Left ventricle myocardium inferior (tissue), 1 donor: ENCODE results near the gene OR52B2. TPM values are rescaled to one million over a fixed set of nuclear protein-coding genes. Genes with fewer than 3 reads are reported as not detected.

ENCODE experiments used
- DNase-seq: peaks from one replicate; pipeline ENCODE4 v3.0.0-alpha.2; 2020
- H3K27ac ChIP-seq: fragments of 200-600 bp; replicated peaks from 2 replicates; pipeline ENCODE4 v1.8.0; 2021
- H3K27me3 ChIP-seq: fragments of 200-600 bp; 2 replicates; pipeline ENCODE4 v1.8.0; 2021; ENCODE audit warnings: low read depth
- H3K36me3 ChIP-seq: fragments of 200-600 bp; 2 replicates; pipeline ENCODE4 v1.8.0; 2021
- H3K4me1 ChIP-seq: fragments of 200-600 bp; 2 replicates; pipeline ENCODE4 v1.8.0; 2021
- H3K4me3 ChIP-seq: fragments of 200-600 bp; 2 replicates; pipeline ENCODE4 v1.8.0; 2021; ENCODE audit warnings: mild to moderate bottlenecking, moderate library complexity
- H3K9me3 ChIP-seq: fragments of 200-600 bp; replicated peaks from 2 replicates; pipeline ENCODE4 v1.8.0; 2021
- intact Hi-C: fragments of 100-400 bp; cut with micrococcal nuclease; formaldehyde crosslinking; loops from one replicate; pipeline ENCODE4 v1.11.0; 2022
- total RNA-seq: library from RNA; stranded (reverse); fragmentation: NEBNext Ultra II Directional; extraction: Animal tissue kit (Norgen Biotek cat#: 25700); gene quantifications from one replicate; pipeline ENCODE4 v1.2.1, GENCODE V29; 2021
- TF ChIP-seq, protein P1 (sequence below): fragments of 200-600 bp; IDR thresholded peaks from 2 replicates; pipeline ENCODE4 v1.8.0; 2021; ENCODE audit warnings: antibody characterized with exemption, mild to moderate bottlenecking, borderline replicate concordance
- donor health status: DM: no; HTN: yes; CAD: no; lungs with severe emphysema.

Gene OR52B2
- total RNA-seq, 1 donor from 2014 or later: not detected

DNA sequence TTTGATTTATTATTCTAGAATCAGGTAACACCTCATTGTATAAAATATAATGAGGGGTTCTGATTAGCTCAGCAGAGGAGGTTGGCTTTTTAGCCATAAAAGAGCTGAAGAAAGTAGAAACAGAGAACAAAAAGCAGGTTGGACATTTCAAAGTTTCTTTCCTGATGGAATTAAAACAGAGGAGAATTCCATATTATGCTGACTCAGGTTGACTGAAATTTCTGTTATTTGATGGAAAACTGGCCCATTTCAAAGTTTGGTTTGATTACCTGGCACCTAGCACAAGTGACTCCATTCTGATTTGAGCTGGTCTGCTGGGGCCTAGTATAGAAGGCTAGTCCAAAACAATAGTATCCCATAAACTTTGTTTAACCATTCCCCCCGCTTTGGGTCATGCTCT, 37.7 kb downstream of the OR52B2 start:
- Histone ChIP-seq H3K9me3 (no peaks in the 10 kb centered on the region), H3K27me3 (no peaks in the 10 kb centered on the region), H3K36me3 (no peaks in the 10 kb centered on the region), H3K4me1 (no peaks in the 10 kb centered on the region), H3K27ac (no peak overlapping the region), H3K4me3 (no peak overlapping the region)
- intact Hi-C loops: no loop called here
- no peak for DNase-seq
- TF ChIP-seq, protein P1, sequence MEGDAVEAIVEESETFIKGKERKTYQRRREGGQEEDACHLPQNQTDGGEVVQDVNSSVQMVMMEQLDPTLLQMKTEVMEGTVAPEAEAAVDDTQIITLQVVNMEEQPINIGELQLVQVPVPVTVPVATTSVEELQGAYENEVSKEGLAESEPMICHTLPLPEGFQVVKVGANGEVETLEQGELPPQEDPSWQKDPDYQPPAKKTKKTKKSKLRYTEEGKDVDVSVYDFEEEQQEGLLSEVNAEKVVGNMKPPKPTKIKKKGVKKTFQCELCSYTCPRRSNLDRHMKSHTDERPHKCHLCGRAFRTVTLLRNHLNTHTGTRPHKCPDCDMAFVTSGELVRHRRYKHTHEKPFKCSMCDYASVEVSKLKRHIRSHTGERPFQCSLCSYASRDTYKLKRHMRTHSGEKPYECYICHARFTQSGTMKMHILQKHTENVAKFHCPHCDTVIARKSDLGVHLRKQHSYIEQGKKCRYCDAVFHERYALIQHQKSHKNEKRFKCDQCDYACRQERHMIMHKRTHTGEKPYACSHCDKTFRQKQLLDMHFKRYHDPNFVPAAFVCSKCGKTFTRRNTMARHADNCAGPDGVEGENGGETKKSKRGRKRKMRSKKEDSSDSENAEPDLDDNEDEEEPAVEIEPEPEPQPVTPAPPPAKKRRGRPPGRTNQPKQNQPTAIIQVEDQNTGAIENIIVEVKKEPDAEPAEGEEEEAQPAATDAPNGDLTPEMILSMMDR: no peak

DNA sequence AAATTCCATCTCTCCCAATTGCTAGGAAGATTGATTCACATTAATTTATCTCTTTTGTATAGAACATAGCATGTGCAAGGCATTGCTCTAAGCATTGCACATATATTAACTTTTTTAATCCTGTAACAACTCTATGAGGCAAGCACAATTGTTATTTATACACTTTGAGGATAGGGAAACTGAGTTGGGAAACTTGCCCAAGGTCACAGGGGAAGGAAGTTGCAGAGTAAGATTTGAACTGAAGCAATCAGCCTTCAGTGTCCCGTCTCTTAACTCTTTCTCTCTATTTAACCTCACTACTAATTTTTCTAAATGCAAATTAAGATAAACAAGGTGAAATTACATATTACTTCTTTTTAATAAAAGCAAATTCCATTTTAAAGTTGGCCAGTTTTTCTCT, 40.5 kb downstream of the OR52B2 start:
- Histone ChIP-seq H3K27ac (no peak overlapping the region), H3K9me3 (no peaks in the 10 kb centered on the region), H3K36me3 (no peaks in the 10 kb centered on the region), H3K4me3 (no peak overlapping the region), H3K27me3 (no peaks in the 10 kb centered on the region), H3K4me1 (no peaks in the 10 kb centered on the region)
- intact Hi-C loops: no loop called here
- TF ChIP-seq, protein P1: no peak
- no peak for DNase-seq

DNA sequence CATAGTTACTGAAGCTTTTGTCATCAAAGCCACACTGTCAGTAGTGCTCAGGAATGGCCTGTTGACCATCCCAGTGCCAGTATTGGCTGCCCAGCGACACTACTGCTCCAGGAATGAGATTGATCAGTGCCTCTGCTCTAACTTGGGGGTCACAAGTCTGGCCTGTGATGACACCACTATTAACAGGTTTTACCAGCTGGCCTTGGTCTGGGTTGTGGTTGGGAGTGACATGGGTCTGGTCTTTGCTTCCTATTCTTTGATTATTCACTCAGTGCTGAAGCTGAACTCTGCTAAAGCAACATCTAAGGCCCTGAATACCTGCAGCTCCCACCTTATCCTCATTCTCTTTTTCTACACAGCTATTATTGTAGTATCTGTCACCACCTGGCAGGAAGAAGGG, 41.1 kb downstream of the OR52B2 start:
- Histone ChIP-seq H3K27me3 (no peaks in the 10 kb centered on the region), H3K4me3 (no peak overlapping the region), H3K36me3 (no peaks in the 10 kb centered on the region), H3K9me3 (no peaks in the 10 kb centered on the region), H3K27ac (no peak overlapping the region), H3K4me1 (no peaks in the 10 kb centered on the region)
- TF ChIP-seq, protein P1: no peak
- DNase-seq: no peak
- intact Hi-C loops: no loop called here

DNA sequence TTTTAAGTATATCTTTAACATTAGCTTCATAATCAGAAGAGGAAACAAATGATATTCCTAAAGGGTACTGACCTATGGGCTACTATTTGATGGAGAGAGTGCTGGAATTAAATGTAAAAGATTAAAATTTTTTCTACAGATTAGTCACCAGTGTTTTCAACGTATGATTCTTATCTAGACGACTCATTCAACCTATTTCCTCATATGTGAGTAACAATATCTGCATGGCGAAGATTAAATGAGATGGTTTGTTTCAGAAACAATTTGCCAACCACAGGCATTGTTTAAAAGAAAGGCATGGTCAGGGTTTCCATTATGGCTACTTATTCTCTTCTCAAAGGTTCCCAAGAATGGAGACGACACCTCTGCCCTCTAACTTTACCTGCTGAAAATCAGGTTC, 42.2 kb downstream of the OR52B2 start:
- no peaks in the 10 kb centered on the region for H3K36me3 ChIP-seq
- TF ChIP-seq, protein P1: no peak
- H3K9me3 ChIP-seq: no peaks in the 10 kb centered on the region
- H3K4me1 ChIP-seq: no peaks in the 10 kb centered on the region
- DNase-seq: no peak
- H3K4me3 ChIP-seq: no peak overlapping the region
- no peak overlapping the region for H3K27ac ChIP-seq
- H3K27me3 ChIP-seq: no peaks in the 10 kb centered on the region
- intact Hi-C loops: no loop called here

DNA sequence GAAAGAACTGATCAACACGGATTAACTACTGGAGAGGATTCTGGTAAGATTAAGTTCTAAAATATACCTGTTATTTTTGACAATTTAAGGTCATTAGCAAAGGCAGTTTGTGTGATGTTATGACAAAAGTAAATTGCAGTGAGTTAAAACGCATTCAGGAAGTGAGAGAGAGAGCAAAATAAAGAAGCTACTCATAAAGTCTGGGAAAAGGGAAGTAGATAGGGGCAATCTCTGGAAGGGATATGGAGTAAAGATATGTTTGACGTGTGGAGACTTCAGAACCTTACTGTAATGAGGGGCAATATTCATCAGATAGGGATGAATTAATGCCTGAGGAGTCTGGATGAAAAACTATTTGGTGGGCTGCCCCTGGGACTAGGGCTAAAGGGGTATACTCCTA, 45.9 kb downstream of the OR52B2 start:
- no peak overlapping the region for H3K27ac ChIP-seq
- TF ChIP-seq, protein P1: no peak
- no peaks in the 10 kb centered on the region for H3K4me1 ChIP-seq
- H3K9me3 ChIP-seq: peaks cover 3% of the 10 kb centered on the region
- H3K4me3 ChIP-seq: no peak overlapping the region
- H3K27me3 ChIP-seq: no peaks in the 10 kb centered on the region
- H3K36me3 ChIP-seq: no peaks in the 10 kb centered on the region
- intact Hi-C loops: no loop called here
- no peak for DNase-seq

Other genes starting within 250 kb of the OR52B2 start
- not detected for gene OR56A3, start 228.1 kb downstream of the OR52B2 start, total RNA-seq
- not detected for gene OR56A5, start 201.8 kb downstream of the OR52B2 start, total RNA-seq
- not detected for gene OR52L1, start 183.3 kb downstream of the OR52B2 start, total RNA-seq
- not detected for gene OR56A4, start 163.4 kb downstream of the OR52B2 start, total RNA-seq
- not detected for gene OR56A1, start 139.6 kb downstream of the OR52B2 start, total RNA-seq
- not detected for gene OR56B4, start 62.6 kb downstream of the OR52B2 start, total RNA-seq
- not detected for gene OR52W1, start 28.9 kb upstream of the OR52B2 start, total RNA-seq
- gene C11orf42, start 35.2 kb upstream of the OR52B2 start, total RNA-seq: not detected
- 12.2 TPM for gene FHIP1B, start 64.3 kb upstream of the OR52B2 start, total RNA-seq
- not detected for gene CNGA4, start 68.8 kb upstream of the OR52B2 start, total RNA-seq
- gene CCKBR, start 89.5 kb upstream of the OR52B2 start, total RNA-seq: not detected
- 37.1 TPM for gene CAVIN3, start 150.2 kb upstream of the OR52B2 start, total RNA-seq
- gene SMPD1, start 220.1 kb upstream of the OR52B2 start, total RNA-seq: 49.7 TPM
- 75.5 TPM for gene APBB1, start 248.8 kb upstream of the OR52B2 start, total RNA-seq